CD4-positive, alpha-beta T cell treated with Interleukin-6 at 100 ng/mL for 8 hours (primary cell): Measurements from ENCODE around the gene TNFSF13.
"Not testable (repeated sequence)": the region's sequence is repeated elsewhere in the genome, so short reads cannot be mapped to it uniquely, and the experiment has no call there.

Experiments
- DNase-seq: peaks from one replicate; pipeline ENCODE4 v3.0.0-alpha.2; 2020; ENCODE audit warnings: mixed read lengths, low spot score

Gene TNFSF13

DNA sequence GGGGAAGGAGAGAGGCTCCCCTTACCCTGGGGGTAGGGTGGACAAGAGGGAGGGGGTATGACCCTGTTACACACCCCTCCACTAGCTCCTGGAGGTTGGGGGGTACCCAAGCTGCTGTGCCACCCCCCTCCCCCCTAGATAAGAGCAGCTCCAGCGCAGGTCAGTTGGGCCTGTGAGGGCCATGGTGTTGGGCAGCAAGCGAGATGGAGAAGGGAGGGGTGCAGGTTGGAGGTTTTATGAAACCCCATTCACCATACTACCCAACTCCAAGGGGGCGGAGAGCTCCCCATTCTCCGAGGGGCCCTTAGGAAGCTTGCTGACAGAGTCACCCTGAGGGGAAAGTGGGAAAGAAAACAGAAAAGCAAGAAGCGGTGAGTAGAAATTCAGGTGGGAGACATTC, 33.0 kb downstream of the TNFSF13 start:
- DNase-seq, result no peak

DNA sequence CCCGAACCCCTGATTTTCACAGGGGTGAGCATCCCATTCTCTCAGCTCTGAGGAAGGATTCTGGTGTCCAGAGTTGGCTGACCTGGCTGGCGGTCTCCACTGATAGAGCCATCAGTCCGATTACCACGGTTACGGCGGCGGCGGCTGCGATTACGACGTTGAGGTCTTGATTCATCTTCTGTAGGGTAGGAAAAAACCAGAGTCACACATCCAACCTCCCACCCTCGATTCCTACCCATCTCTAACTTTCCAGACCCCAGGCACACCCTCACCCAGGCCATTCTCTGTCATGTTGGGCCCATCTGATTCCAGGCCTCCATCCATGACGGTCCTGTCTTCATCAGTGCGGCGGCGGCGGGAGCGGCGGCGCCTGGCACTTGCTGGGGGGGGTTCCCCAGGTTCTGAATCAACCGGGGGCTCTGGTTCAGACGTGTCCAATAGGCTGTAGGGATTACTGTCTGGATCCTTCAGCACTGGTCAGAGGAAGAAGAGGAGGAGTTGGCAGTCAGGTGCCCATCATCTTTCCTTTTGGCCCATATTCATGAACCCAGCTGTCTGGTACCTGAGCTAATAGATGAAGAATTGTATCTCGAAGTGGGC, 34.0 kb downstream of the TNFSF13 start:
- no peak for DNase-seq

DNA sequence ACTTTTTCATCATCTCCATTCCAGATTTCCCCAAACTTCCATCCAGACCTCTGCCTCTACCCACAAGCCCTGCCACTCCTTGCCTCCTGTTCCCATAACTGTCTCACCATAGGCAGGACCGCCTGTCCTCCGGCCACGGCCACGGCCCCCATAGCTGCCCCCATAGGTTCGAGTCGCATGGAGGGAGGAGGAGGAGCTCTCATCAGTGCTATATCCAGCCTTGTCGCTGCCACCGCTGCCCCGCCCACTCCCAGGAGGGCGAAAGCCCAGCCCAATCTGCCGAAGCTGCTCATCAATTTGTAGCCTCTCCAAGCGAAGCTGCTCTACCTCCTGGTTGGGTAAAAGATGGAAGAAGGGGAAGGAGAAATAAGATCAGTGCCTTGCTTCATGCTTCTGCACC, 34.7 kb downstream of the TNFSF13 start:
- DNase-seq, result no peak

DNA sequence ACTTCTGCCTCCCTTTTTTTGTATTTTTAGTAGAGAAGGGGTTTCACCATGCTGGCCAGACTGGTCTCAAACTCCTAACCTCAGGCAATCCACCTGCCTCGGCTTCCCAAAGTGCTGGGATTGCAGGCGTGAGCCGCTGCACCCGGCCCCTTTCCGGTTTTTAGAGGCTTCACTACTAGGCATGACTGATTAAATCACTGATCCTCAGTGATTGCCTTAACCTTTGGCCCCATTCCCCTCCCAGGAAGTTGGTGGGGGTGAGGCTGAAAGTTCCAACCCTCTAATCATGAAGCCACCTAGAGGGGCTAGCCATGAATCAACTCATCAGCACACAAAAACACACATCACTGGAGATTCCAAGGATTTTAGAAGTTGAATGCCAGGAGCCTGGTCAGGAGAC, 39.0 kb downstream of the TNFSF13 start:
- not testable (repeated sequence) for DNase-seq

DNA sequence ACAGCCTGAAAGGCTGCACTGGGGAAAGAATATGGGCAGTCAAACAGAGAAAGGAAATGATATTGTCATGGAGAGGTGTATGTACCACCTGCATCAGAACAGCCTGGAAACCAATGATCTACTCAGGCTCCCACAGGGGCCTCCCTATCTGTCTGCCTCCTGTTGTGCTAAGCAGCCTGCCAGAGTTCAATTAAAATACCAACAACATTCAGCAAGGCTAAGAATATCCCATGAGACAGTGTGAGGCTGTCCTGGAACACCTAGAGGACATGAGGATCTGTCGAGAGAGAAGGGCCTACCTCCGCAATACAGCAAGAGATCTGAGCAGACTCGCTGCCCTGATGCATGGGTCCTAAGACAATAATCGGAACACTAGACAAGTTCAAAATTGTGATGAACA, 47.7 kb downstream of the TNFSF13 start:
- DNase-seq, result no peak

DNA sequence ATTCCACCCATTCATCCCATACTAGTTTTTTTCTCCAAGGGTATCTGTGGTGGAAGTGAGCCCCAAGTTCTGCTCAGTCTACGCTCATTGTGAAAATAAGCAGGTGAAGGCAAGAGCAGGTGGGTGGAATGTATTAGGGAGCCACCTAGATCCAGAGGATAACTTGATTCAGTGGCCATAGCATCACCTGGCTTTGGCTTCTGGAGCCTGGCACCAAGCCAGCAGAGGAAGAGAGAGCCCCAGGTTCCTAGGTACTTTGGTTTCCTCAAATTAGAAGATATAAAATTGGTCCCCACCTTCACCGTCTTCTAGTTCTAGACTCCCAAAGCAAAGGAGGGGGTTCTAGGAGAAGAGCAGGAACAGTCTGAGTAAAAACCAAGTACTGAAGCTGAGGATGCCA, 52.1 kb downstream of the TNFSF13 start:
- DNase-seq, result no peak
